H9 (cell line): ENCODE results near the gene PIH1D2. TPM values are rescaled to one million over a fixed set of nuclear protein-coding genes. Genes with fewer than 3 reads are reported as not detected.

Experiments used
- DNase-seq: peaks from one replicate; pipeline ENCODE4 v3.0.0-alpha.2; 2017
- H2AFZ ChIP-seq: one replicate; pipeline ENCODE4 v1.6.1; 2013; ENCODE audit warnings: mild to moderate bottlenecking, low read length, control low read depth, moderate library complexity
- H2AK5ac ChIP-seq: 2 replicates; pipeline ENCODE4 v1.6.1; 2013; ENCODE audit warnings: low read length, control low read depth, mixed read lengths; ENCODE audit not compliant: insufficient read length
- H2BK120ac ChIP-seq: one replicate; pipeline ENCODE4 v1.6.1; 2013; ENCODE audit warnings: low read depth, mild to moderate bottlenecking, low read length, control low read depth, inconsistent platforms; ENCODE audit not compliant: poor library complexity, severe bottlenecking
- H2BK12ac ChIP-seq: 2 replicates; pipeline ENCODE4 v1.6.1; 2013; ENCODE audit warnings: low read length, control low read depth, mixed read lengths, low read depth; ENCODE audit not compliant: insufficient read length
- H2BK15ac ChIP-seq: 2 replicates; pipeline ENCODE4 v1.6.1; 2013; ENCODE audit warnings: low read depth, low read length, control low read depth
- H2BK20ac ChIP-seq: one replicate; pipeline ENCODE4 v1.6.1; 2013; ENCODE audit warnings: low read depth, mild to moderate bottlenecking, low read length, control low read depth, inconsistent platforms; ENCODE audit not compliant: poor library complexity, severe bottlenecking
- H2BK5ac ChIP-seq: 2 replicates; pipeline ENCODE4 v1.6.1; 2013; ENCODE audit warnings: low read length, control low read depth, mixed read lengths; ENCODE audit not compliant: insufficient read length
- H3K14ac ChIP-seq: 2 replicates; pipeline ENCODE4 v1.6.1; 2013; ENCODE audit warnings: low read length, control low read depth; ENCODE audit not compliant: insufficient read depth
- H3K18ac ChIP-seq: 2 replicates; pipeline ENCODE4 v1.6.1; 2013; ENCODE audit warnings: low read depth, mild to moderate bottlenecking, mixed read lengths, low read length, control low read depth; ENCODE audit not compliant: insufficient read length
- H3K23ac ChIP-seq: 2 replicates; pipeline ENCODE4 v1.6.1; 2013; ENCODE audit warnings: low read length, control low read depth, mixed read lengths, low read depth; ENCODE audit not compliant: insufficient read length
- H3K23me2 ChIP-seq: 2 replicates; pipeline ENCODE4 v1.6.1; 2013; ENCODE audit warnings: low read depth, mild to moderate bottlenecking, mixed read lengths, low read length, control low read depth; ENCODE audit not compliant: insufficient read length, poor library complexity, severe bottlenecking
- H3K27ac ChIP-seq: 2 replicates; pipeline ENCODE4 v1.5.1; 2013; ENCODE audit warnings: low read length, control low read depth, mixed read lengths, low read depth; ENCODE audit not compliant: insufficient read length
- H3K27me3 ChIP-seq: 2 replicates; pipeline ENCODE4 v1.6.1; 2013; ENCODE audit warnings: low read length, control low read depth, inconsistent platforms; ENCODE audit not compliant: insufficient read depth
- H3K4ac ChIP-seq: 2 replicates; pipeline ENCODE4 v1.6.1; 2013; ENCODE audit warnings: low read depth, mild to moderate bottlenecking, control low read depth, inconsistent platforms, low read length, moderate library complexity
- H3K4me1 ChIP-seq: 2 replicates; pipeline ENCODE4 v1.6.1; 2013; ENCODE audit warnings: low read length, control low read depth, inconsistent platforms; ENCODE audit not compliant: insufficient read depth
- H3K4me2 ChIP-seq: 2 replicates; pipeline ENCODE4 v1.6.1; 2013; ENCODE audit warnings: low read length, control low read depth, mixed read lengths; ENCODE audit not compliant: insufficient read length, insufficient read depth
- H3K56ac ChIP-seq: 2 replicates; pipeline ENCODE4 v1.6.1; 2013; ENCODE audit warnings: low read depth, mild to moderate bottlenecking, mixed read lengths, low read length, control low read depth; ENCODE audit not compliant: insufficient read length
- H3K79me1 ChIP-seq: 2 replicates; pipeline ENCODE4 v1.6.1; 2013; ENCODE audit warnings: low read depth, mild to moderate bottlenecking, moderate library complexity, low read length, control low read depth, inconsistent platforms; ENCODE audit not compliant: insufficient read depth, poor library complexity, severe bottlenecking
- H3K79me2 ChIP-seq: 2 replicates; pipeline ENCODE4 v1.6.1; 2013; ENCODE audit warnings: low read length, control low read depth, inconsistent platforms; ENCODE audit not compliant: insufficient read depth
- H3K9ac ChIP-seq: 2 replicates; pipeline ENCODE4 v1.6.1; 2013; ENCODE audit warnings: low read length, control low read depth, mixed read lengths; ENCODE audit not compliant: insufficient read length; ENCODE audit errors: extremely low read depth
- H3K9me3 ChIP-seq: one replicate; pipeline ENCODE4 v1.6.1; 2013; ENCODE audit warnings: low read depth, low read length, inconsistent platforms; ENCODE audit not compliant: control insufficient read depth
- H3T11ph ChIP-seq: one replicate; pipeline ENCODE4 v1.6.1; 2013; ENCODE audit warnings: mild to moderate bottlenecking, low read length, control low read depth, inconsistent platforms
- H4K20me1 ChIP-seq: one replicate; pipeline ENCODE4 v1.6.1; 2013; ENCODE audit not compliant: control insufficient read depth, insufficient read length, insufficient read depth
- H4K5ac ChIP-seq: 2 replicates; pipeline ENCODE4 v1.6.1; 2013; ENCODE audit warnings: low read depth, mild to moderate bottlenecking, mixed read lengths, low read length, control low read depth; ENCODE audit not compliant: insufficient read length
- H4K8ac ChIP-seq: replicated peaks from 2 replicates; pipeline ENCODE4 v1.6.1; 2013; ENCODE audit warnings: low read length, control low read depth, mixed read lengths, low read depth; ENCODE audit not compliant: insufficient read length
- H4K91ac ChIP-seq: 2 replicates; pipeline ENCODE4 v1.6.1; 2013; ENCODE audit warnings: low read depth, mild to moderate bottlenecking, moderate library complexity, mixed read lengths, low read length, control low read depth; ENCODE audit not compliant: insufficient read length
- H3K27ac Mint-ChIP-seq, 3 experiments: 2 replicates in 2 of 3; 3 replicates in 1 of 3; pipeline ENCODE4 v1.8.0; 2020 to 2021; ENCODE audit warnings: mixed read lengths in 3 of 3, mild to moderate bottlenecking in 1 of 3, moderate library complexity in 1 of 3
- H3K27me3 Mint-ChIP-seq: 2 replicates; pipeline ENCODE4 v1.8.0; 2021; ENCODE audit warnings: low read depth, mild to moderate bottlenecking, moderate library complexity, mixed read lengths
- H3K36me3 Mint-ChIP-seq, 3 experiments: 2 replicates in 2 of 3; 3 replicates in 1 of 3; pipeline ENCODE4 v1.8.0; 2020 to 2021; ENCODE audit warnings: low read depth in 3 of 3, mixed read lengths in 3 of 3; ENCODE audit not compliant: insufficient read depth in 1 of 3
- H3K4me1 Mint-ChIP-seq, 2 experiments: 2 replicates each; pipeline ENCODE4 v1.8.0; 2020; ENCODE audit warnings: mixed read lengths in 2 of 2
- H3K4me3 Mint-ChIP-seq, 2 experiments: 2 replicates in 1 of 2; 3 replicates in 1 of 2; pipeline ENCODE4 v1.8.0; 2020 to 2021; ENCODE audit warnings: mild to moderate bottlenecking in 2 of 2, mixed read lengths in 2 of 2, moderate library complexity in 1 of 2
- H3K9me3 Mint-ChIP-seq, 2 experiments: 2 replicates in 1 of 2; 3 replicates in 1 of 2; pipeline ENCODE4 v1.8.0; 2020; ENCODE audit warnings: mild to moderate bottlenecking in 2 of 2, mixed read lengths in 2 of 2, moderate library complexity in 1 of 2
- total RNA-seq: library from RNA; stranded (reverse); gene quantifications from 2 replicates; pipeline ENCODE4 v1.2.1, GENCODE V29; 2021
- TF ChIP-seq, protein P1 (sequence below): fragments of 200-600 bp; sonication (generic); conservative IDR thresholded peaks from 3 replicates; pipeline ENCODE4 v1.8.0; 2021; ENCODE audit warnings: antibody characterized with exemption, mild to moderate bottlenecking

The PIH1D2 gene
- total RNA-seq, 1 experiment from 2014 or later: 1.1 TPM

DNA sequence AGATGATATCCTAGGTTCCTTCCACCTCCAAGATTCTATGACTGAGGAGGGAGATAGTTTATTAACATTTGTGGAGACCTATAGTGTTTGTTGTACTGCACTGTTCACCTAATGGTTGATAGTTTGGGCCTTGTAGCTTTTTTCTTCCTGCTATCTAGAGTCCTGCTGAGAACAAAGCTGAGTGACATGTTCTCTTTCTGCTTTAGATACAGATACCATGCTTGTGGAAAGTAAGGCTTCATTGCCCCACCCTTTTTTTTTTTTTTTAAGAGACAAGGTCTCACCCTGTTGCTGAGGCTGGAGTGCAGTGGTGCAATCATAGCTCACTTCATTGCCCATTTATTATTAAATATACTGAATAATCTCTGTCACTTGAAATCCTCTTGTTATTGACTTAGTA is 36.3 kb downstream of the PIH1D2 start:
- Mint-ChIP-seq H3K4me3 (no peak overlapping the region), H3K36me3 (peaks cover 26 to 73% (median 72%) of the 10 kb centered on the region in 3 experiments; a peak in 6 of 7 replicates), H3K9me3 (no peaks in the 10 kb centered on the region), H3K27ac (no peak overlapping the region), H3K27me3 (no peaks in the 10 kb centered on the region), H3K4me1 (no peaks in the 10 kb centered on the region)
- Histone ChIP-seq H2BK15ac (no peak overlapping the region), H2BK12ac (no peak overlapping the region), H2BK5ac (no peak overlapping the region), H3K18ac (no peak overlapping the region), H4K20me1 (no peaks in the 10 kb centered on the region), H3K23me2 (no peaks in the 10 kb centered on the region), H2BK20ac (no peak overlapping the region), H3K4me1 (no peaks in the 10 kb centered on the region), H4K91ac (no peak overlapping the region), H3K9me3 (no peaks in the 10 kb centered on the region), H3K9ac (no peak overlapping the region), H4K5ac (no peak overlapping the region), H3K4ac (no peak overlapping the region), H3T11ph (no peak overlapping the region), H3K79me1 (no peaks in the 10 kb centered on the region), H3K79me2 (no peaks in the 10 kb centered on the region), H2AFZ (no peak overlapping the region), H3K14ac (no peak overlapping the region), H3K4me2 (no peak overlapping the region), H2AK5ac (no peak overlapping the region), H3K23ac (no peak overlapping the region), H2BK120ac (no peak overlapping the region), H4K8ac (no peak overlapping the region), H3K27me3 (no peaks in the 10 kb centered on the region), H3K27ac (no peak overlapping the region), H3K56ac (no peak overlapping the region)
- TF ChIP-seq, protein P1, sequence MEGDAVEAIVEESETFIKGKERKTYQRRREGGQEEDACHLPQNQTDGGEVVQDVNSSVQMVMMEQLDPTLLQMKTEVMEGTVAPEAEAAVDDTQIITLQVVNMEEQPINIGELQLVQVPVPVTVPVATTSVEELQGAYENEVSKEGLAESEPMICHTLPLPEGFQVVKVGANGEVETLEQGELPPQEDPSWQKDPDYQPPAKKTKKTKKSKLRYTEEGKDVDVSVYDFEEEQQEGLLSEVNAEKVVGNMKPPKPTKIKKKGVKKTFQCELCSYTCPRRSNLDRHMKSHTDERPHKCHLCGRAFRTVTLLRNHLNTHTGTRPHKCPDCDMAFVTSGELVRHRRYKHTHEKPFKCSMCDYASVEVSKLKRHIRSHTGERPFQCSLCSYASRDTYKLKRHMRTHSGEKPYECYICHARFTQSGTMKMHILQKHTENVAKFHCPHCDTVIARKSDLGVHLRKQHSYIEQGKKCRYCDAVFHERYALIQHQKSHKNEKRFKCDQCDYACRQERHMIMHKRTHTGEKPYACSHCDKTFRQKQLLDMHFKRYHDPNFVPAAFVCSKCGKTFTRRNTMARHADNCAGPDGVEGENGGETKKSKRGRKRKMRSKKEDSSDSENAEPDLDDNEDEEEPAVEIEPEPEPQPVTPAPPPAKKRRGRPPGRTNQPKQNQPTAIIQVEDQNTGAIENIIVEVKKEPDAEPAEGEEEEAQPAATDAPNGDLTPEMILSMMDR: no peak
- no peak for DNase-seq
